IMR-90 (cell line): ENCODE data around the gene MALAT1.

Experiments
- CEBPB ChIP-seq: IDR thresholded peaks from 2 replicates; pipeline ENCODE4 v1.6.1; 2012; ENCODE audit warnings: low read depth, low read length, improper control_type of control experiment
- CTCF ChIP-seq: conservative IDR thresholded peaks from 2 replicates; pipeline ENCODE4 v1.5.1; 2012; ENCODE audit warnings: mild to moderate bottlenecking, low read depth, low read length, improper control_type of control experiment
- FOS ChIP-seq: fragments of 150-350 bp; IDR thresholded peaks from 2 replicates; pipeline ENCODE4 v1.6.1; 2016; ENCODE audit warnings: low read depth, low read length
- MAFK ChIP-seq: IDR thresholded peaks from 2 replicates; pipeline ENCODE4 v1.6.1; 2012; ENCODE audit warnings: low read depth, low read length, improper control_type of control experiment
- MXI1 ChIP-seq: IDR thresholded peaks from 2 replicates; pipeline ENCODE4 v1.6.1; 2012; ENCODE audit warnings: low read depth, mild to moderate bottlenecking, low read length, moderate library complexity, borderline replicate concordance
- NFE2L2 ChIP-seq: fragments of 150-350 bp; IDR thresholded peaks from 2 replicates; pipeline ENCODE4 v1.6.1; 2016; ENCODE audit warnings: low read depth, mild to moderate bottlenecking, low read length
- POLR2A ChIP-seq: IDR thresholded peaks from 2 replicates; pipeline ENCODE4 v1.6.1; 2012; ENCODE audit warnings: mild to moderate bottlenecking, low read depth, low read length
- RAD21 ChIP-seq: IDR thresholded peaks from 2 replicates; pipeline ENCODE4 v1.6.1; 2012; ENCODE audit warnings: low read length, improper control_type of control experiment
- RFX5 ChIP-seq: IDR thresholded peaks from 2 replicates; pipeline ENCODE4 v1.8.0; 2012; ENCODE audit warnings: low read depth, mild to moderate bottlenecking, low read length, moderate library complexity

- TF ChIP-seq CTCF (peak; percentile 42), NFE2L2 (no peak), POLR2A (no peak), RAD21 (peak; percentile 32; the same call in 1 of the 2 replicates), RFX5 (no peak), CEBPB (no peak), FOS (no peak), MAFK (no peak), MXI1 (no peak)
Measured at GRCh38 chr11:65468874-65469333, 29.9 kb upstream of the MALAT1 start.
